Measurements from ENCODE around the gene CCDC88C.
"Not testable (repeated sequence)": the region's sequence is repeated elsewhere in the genome, so short reads cannot be mapped to it uniquely, and the experiment has no call there.

CCDC88C gene

DNA sequence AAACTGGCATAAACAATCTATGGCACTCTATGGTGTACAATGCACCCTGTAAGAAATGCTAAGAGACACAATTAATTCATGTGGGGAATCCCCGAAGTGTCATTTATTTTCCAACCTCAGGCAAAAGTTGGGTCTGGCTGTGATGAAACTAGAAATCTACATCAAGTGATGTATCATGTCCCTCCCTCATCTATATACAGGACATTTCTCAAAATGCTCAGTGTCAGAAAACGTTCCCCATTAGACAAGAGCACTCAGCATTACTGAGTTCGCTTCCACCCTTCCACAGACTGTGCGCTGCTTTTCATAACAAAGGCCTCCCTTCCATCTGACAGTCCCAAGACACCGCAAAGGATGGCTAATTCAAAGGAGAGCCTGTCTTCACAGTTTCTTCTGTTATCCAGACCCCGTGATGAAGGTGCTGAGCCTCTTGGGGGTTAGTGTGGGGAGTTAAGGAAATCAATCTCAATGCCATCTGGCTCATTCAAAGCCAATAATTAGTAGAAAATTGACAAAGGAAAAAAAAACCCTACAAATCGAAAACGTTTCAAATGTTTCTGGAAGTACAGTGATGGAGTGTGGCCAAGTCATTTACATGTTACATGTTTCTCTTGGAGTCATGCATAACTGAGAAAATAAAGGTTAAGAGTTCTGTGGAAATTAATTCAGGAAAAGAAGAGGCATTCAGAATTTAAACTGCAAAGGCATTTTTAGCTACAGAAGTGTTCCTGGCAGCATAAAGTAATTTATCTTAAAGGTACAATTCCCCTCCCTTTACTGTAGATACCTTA, 7.5 kb downstream of the CCDC88C start:
- Histone ChIP-seq H3K9ac (ENCODE audit: low read length) (peak overlapping the region; percentile 39; the same call in 1 of the 2 replicates), H3K4me3 (ENCODE audit: low read depth, low read length, poor library complexity, severe bottlenecking) (peak overlapping the region; percentile 35), H3K4me2 (ENCODE audit: low read length) (peak overlapping the region; percentile 62), H2AFZ (ENCODE audit: low read length) (no peak overlapping the region), H3K36me3 (ENCODE audit: insufficient read depth, low read length) (peaks cover 81% of the 10 kb centered on the region), H3K9me2 (ENCODE audit: low read depth, low read length) (no peaks in the 10 kb centered on the region), H3K27me3 (ENCODE audit: insufficient read depth, low read length) (no peaks in the 10 kb centered on the region), H4K20me1 (ENCODE audit: insufficient read depth, low read length) (no peaks in the 10 kb centered on the region), H3F3A (ENCODE audit: insufficient read depth, low read length) (no peaks in the 10 kb centered on the region), H3K79me2 (ENCODE audit: insufficient read depth, low read length) (peaks cover 99% of the 10 kb centered on the region), H3K27ac (ENCODE audit: low read depth, low read length, poor library complexity, severe bottlenecking) (peak overlapping the region; percentile 71), H3K4me1 (ENCODE audit: insufficient read depth, low read length, severe bottlenecking) (peaks cover 99% of the 10 kb centered on the region), H3K9me3 (ENCODE audit: low read length) (no peaks in the 10 kb centered on the region)
- TF ChIP-seq, protein P1, sequence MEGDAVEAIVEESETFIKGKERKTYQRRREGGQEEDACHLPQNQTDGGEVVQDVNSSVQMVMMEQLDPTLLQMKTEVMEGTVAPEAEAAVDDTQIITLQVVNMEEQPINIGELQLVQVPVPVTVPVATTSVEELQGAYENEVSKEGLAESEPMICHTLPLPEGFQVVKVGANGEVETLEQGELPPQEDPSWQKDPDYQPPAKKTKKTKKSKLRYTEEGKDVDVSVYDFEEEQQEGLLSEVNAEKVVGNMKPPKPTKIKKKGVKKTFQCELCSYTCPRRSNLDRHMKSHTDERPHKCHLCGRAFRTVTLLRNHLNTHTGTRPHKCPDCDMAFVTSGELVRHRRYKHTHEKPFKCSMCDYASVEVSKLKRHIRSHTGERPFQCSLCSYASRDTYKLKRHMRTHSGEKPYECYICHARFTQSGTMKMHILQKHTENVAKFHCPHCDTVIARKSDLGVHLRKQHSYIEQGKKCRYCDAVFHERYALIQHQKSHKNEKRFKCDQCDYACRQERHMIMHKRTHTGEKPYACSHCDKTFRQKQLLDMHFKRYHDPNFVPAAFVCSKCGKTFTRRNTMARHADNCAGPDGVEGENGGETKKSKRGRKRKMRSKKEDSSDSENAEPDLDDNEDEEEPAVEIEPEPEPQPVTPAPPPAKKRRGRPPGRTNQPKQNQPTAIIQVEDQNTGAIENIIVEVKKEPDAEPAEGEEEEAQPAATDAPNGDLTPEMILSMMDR (IDR thresholded peaks at IDR 0.05; ENCODE audit: low read length): no peak
- no peak for TF ChIP-seq EZH2 (IDR thresholded peaks at IDR 0.05; ENCODE audit: borderline replicate concordance, low read length)

DNA sequence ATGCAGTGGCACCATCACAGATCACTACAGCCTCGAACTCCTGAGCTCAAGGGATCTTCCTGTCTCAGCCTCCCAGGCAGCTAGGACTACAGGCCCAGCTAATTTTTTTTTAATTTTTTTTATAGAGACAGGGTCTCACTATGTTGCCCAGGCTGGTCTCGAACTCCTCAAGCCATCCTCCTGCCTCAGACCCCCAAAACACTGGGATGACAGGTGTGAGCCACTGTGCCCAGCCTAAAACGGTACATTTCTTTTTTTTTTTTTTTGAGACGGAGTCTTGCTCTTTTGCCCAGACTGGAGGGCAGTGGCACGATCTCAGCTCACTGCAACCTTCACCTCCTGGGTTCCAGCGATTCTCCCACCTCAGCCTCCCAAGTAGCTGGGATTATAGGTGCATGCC, 8.4 kb downstream of the CCDC88C start:
- not testable (repeated sequence) for H3K9me2 ChIP-seq (ENCODE audit: low read depth, low read length); H4K20me1 ChIP-seq (ENCODE audit: insufficient read depth, low read length); H3F3A ChIP-seq (ENCODE audit: insufficient read depth, low read length); H3K4me2 ChIP-seq (ENCODE audit: low read length); H3K27me3 ChIP-seq (ENCODE audit: insufficient read depth, low read length); H3K9ac ChIP-seq (ENCODE audit: low read length); H3K4me3 ChIP-seq (ENCODE audit: low read depth, low read length, poor library complexity, severe bottlenecking); H2AFZ ChIP-seq (ENCODE audit: low read length); H3K9me3 ChIP-seq (ENCODE audit: low read length)
- H3K4me1 ChIP-seq (ENCODE audit: insufficient read depth, low read length, severe bottlenecking): peaks cover 99% of the 10 kb centered on the region
- peaks cover 98% of the 10 kb centered on the region for H3K79me2 ChIP-seq (ENCODE audit: insufficient read depth, low read length)
- peak overlapping the region; percentile 71 for H3K27ac ChIP-seq (ENCODE audit: low read depth, low read length, poor library complexity, severe bottlenecking)
- peaks cover 74% of the 10 kb centered on the region for H3K36me3 ChIP-seq (ENCODE audit: insufficient read depth, low read length)

DNA sequence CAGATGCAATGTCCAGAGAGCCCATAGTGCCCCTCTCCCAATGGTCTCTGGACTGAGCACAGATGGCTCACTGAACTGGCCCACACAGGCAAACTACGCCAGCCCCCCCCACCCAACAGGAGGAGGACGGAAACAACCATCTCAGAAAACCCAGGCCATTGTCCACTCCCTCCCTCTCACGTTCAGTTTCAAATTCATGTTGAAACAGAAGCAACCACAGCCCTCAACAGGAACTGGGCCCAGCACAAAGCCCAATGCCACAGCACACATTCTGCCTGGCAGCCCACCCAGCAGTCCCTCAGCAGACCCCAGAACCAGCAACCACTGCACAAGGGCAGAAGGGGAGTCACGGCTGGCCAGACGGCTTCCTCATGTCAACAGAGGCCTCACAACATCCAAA, 10.6 kb downstream of the CCDC88C start:
- H3K4me2 ChIP-seq (ENCODE audit: low read length): peak overlapping the region; percentile 22; the same call in 1 of the 2 replicates
- peaks cover 99% of the 10 kb centered on the region for H3K4me1 ChIP-seq (ENCODE audit: insufficient read depth, low read length, severe bottlenecking)
- H3K9me2 ChIP-seq (ENCODE audit: low read depth, low read length): no peaks in the 10 kb centered on the region
- H3K4me3 ChIP-seq (ENCODE audit: low read depth, low read length, poor library complexity, severe bottlenecking): no peak overlapping the region
- H3K9me3 ChIP-seq (ENCODE audit: low read length): no peaks in the 10 kb centered on the region
- no peak overlapping the region for H3K9ac ChIP-seq (ENCODE audit: low read length)
- H3K27me3 ChIP-seq (ENCODE audit: insufficient read depth, low read length): no peaks in the 10 kb centered on the region
- H3K27ac ChIP-seq (ENCODE audit: low read depth, low read length, poor library complexity, severe bottlenecking): peak overlapping the region; percentile 37
- peaks cover 98% of the 10 kb centered on the region for H3K79me2 ChIP-seq (ENCODE audit: insufficient read depth, low read length)
- peaks cover 67% of the 10 kb centered on the region for H3K36me3 ChIP-seq (ENCODE audit: insufficient read depth, low read length)
- H3F3A ChIP-seq (ENCODE audit: insufficient read depth, low read length): no peaks in the 10 kb centered on the region; the same call in 1 of the 2 replicates
- H4K20me1 ChIP-seq (ENCODE audit: insufficient read depth, low read length): no peaks in the 10 kb centered on the region
- H2AFZ ChIP-seq (ENCODE audit: low read length): no peak overlapping the region
- no peak for TF ChIP-seq EZH2 (IDR thresholded peaks at IDR 0.05; ENCODE audit: borderline replicate concordance, low read length)
- TF ChIP-seq, protein P1 (IDR thresholded peaks at IDR 0.05; ENCODE audit: low read length): no peak
